Measurements from ENCODE around the gene GPC6. TPM values are rescaled to one million over a fixed set of nuclear protein-coding genes. Genes with fewer than 3 reads are reported as not detected.

GPC6 gene
- total RNA-seq, 1 experiment from 2014 or later: 0.22 TPM

DNA sequence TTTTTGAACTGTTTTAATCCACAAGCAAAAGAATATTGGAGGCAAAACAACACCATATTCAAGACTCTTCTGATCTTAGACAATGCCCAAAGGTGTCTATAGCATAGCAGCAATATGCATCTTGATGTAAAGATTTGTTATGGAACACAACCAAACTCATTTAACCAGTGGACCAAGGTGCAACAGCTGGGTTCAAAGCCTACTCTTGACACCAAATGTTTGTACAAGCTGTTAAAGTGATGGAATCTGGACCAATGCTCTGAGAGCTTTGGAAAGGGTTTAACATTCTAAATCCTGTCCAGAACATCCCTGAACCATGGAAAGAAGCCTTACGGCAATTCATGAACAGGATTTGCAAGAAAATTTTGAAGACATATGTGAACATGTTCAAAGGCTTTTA is 520.0 kb downstream of the GPC6 start:
- Histone ChIP-seq H3K79me2 (ENCODE audit: insufficient read depth, low read length) (no peaks in the 10 kb centered on the region), H3K9ac (ENCODE audit: low read length) (no peak overlapping the region), H3K9me3 (ENCODE audit: control insufficient read depth in 1 of 2, insufficient read depth in 1 of 2, low read depth in 1 of 2, low read length in 2 of 2) (peaks cover 28% of the 10 kb centered on the region in 2 experiments; a peak in 2 of 4 replicates), H3K4me2 (ENCODE audit: low read length) (no peak overlapping the region), H3K4me3 (replicated peaks in 1 of 2; ENCODE audit: low read depth in 1 of 2, low read length in 2 of 2) (no peak overlapping the region), H4K20me1 (ENCODE audit: insufficient read depth) (no peaks in the 10 kb centered on the region), H3K36me3 (ENCODE audit: control insufficient read depth in 1 of 2, insufficient read depth in 2 of 2, low read length in 2 of 2) (no peaks in the 10 kb centered on the region), H3K9me2 (ENCODE audit: insufficient read depth) (no peaks in the 10 kb centered on the region), H3K27me3 (ENCODE audit: insufficient read depth, low read length) (no peaks in the 10 kb centered on the region), H3K4me1 (ENCODE audit: control insufficient read depth in 1 of 2, insufficient read depth in 2 of 2, low read length in 2 of 2) (no peaks in the 10 kb centered on the region), H3K27ac (ENCODE audit: low read depth, low read length) (no peak overlapping the region), H2AFZ (ENCODE audit: low read depth, low read length, poor library complexity, severe bottlenecking) (no peak overlapping the region)
- no peak for TF ChIP-seq EZH2 (IDR thresholded peaks at IDR 0.05)
- DNase-seq (ENCODE audit: low read depth, low spot score) (no peak), ATAC-seq (no peak)
- ChIA-PET POLR2A (no interaction called here), CTCF (no interaction called here), RAD21 (ENCODE audit: low non-redundant PET in 1 of 2, low total read pairs in 2 of 2, uncharacterized antibody in 2 of 2, unreplicated experiment in 2 of 2) (no interaction called here)
- no TSS peak for BruUV-seq (replicated peaks)
- intact Hi-C loops (cut with micrococcal nuclease): no loop called here

DNA sequence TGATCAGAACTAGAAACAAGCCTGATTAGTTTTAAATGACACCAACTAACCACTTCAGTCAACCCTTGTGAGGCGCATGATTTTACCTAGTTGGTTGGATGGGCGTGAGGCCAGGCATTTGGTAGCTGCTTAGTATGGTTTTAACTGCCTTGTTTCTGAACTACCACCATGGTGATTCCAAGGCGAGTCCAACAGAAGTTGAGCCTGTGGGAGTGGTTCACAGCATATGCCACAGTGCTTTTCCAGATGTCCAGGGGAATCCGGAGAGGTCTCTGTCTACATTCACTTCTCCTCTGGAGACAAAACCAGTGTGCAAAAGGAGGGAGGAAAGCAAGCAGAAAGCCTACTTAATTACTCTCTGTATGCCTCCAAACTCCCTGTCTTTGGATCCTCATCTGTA is 524.1 kb downstream of the GPC6 start:
- TF ChIP-seq EZH2phosphoT487 (IDR thresholded peaks at IDR 0.05; ENCODE audit: borderline replicate concordance) (no peak), ZNF274 (IDR thresholded peaks at IDR 0.05; ENCODE audit: low read depth, low read length) (no peak), RAD21 (IDR thresholded peaks at IDR 0.05; ENCODE audit: low read depth) (no peak), CEBPB (IDR thresholded peaks at IDR 0.05; ENCODE audit: low read depth) (no peak), SP1 (IDR thresholded peaks at IDR 0.05; ENCODE audit: low read depth) (no peak), EZH2 (IDR thresholded peaks at IDR 0.05) (no peak), TCF7L2 (IDR thresholded peaks at IDR 0.05; ENCODE audit: borderline replicate concordance, extremely low read depth, insufficient read depth, insufficient read length) (no peak), CBX3 (IDR thresholded peaks at IDR 0.05; ENCODE audit: low read depth) (no peak), SIN3A (IDR thresholded peaks at IDR 0.05; ENCODE audit: low read depth) (no peak), ELF1 (IDR thresholded peaks at IDR 0.05; ENCODE audit: borderline replicate concordance, low read depth) (no peak), YY1 (IDR thresholded peaks at IDR 0.05; ENCODE audit: extremely low read depth, insufficient replicate concordance, low read depth, low read length) (no peak), POLR2A (IDR thresholded peaks at IDR 0.05; ENCODE audit: borderline replicate concordance, extremely low read depth, insufficient read depth, insufficient read length) (no peak)
- TF ChIP-seq, protein P1, sequence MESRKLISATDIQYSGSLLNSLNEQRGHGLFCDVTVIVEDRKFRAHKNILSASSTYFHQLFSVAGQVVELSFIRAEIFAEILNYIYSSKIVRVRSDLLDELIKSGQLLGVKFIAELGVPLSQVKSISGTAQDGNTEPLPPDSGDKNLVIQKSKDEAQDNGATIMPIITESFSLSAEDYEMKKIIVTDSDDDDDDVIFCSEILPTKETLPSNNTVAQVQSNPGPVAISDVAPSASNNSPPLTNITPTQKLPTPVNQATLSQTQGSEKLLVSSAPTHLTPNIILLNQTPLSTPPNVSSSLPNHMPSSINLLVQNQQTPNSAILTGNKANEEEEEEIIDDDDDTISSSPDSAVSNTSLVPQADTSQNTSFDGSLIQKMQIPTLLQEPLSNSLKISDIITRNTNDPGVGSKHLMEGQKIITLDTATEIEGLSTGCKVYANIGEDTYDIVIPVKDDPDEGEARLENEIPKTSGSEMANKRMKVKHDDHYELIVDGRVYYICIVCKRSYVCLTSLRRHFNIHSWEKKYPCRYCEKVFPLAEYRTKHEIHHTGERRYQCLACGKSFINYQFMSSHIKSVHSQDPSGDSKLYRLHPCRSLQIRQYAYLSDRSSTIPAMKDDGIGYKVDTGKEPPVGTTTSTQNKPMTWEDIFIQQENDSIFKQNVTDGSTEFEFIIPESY (IDR thresholded peaks at IDR 0.05; ENCODE audit: extremely low read depth, insufficient replicate concordance, low read length): no peak
- TF ChIP-seq, protein P2, sequence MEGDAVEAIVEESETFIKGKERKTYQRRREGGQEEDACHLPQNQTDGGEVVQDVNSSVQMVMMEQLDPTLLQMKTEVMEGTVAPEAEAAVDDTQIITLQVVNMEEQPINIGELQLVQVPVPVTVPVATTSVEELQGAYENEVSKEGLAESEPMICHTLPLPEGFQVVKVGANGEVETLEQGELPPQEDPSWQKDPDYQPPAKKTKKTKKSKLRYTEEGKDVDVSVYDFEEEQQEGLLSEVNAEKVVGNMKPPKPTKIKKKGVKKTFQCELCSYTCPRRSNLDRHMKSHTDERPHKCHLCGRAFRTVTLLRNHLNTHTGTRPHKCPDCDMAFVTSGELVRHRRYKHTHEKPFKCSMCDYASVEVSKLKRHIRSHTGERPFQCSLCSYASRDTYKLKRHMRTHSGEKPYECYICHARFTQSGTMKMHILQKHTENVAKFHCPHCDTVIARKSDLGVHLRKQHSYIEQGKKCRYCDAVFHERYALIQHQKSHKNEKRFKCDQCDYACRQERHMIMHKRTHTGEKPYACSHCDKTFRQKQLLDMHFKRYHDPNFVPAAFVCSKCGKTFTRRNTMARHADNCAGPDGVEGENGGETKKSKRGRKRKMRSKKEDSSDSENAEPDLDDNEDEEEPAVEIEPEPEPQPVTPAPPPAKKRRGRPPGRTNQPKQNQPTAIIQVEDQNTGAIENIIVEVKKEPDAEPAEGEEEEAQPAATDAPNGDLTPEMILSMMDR (IDR thresholded peaks at IDR 0.05 in 2 of 3, conservative IDR thresholded peaks at IDR 0.05 in 1 of 3; ENCODE audit: borderline replicate concordance in 1 of 3, insufficient read depth in 1 of 3, low read depth in 2 of 3, low read length in 2 of 3): no peak
- H3K9ac ChIP-seq (ENCODE audit: low read length): no peak overlapping the region
- no peak for ATAC-seq
- peaks cover 25 to 31% of the 10 kb centered on the region in 2 experiments; a peak in 2 of 4 replicates for H3K9me3 ChIP-seq (ENCODE audit: control insufficient read depth in 1 of 2, insufficient read depth in 1 of 2, low read depth in 1 of 2, low read length in 2 of 2)
- no peaks in the 10 kb centered on the region for H3K9me2 ChIP-seq (ENCODE audit: insufficient read depth)
- no peaks in the 10 kb centered on the region for H3K4me1 ChIP-seq (ENCODE audit: control insufficient read depth in 1 of 2, insufficient read depth in 2 of 2, low read length in 2 of 2)
- no peaks in the 10 kb centered on the region for H3K36me3 ChIP-seq (ENCODE audit: control insufficient read depth in 1 of 2, insufficient read depth in 2 of 2, low read length in 2 of 2)
- no TSS peak for BruUV-seq (replicated peaks)
- H3K79me2 ChIP-seq (ENCODE audit: insufficient read depth, low read length): no peaks in the 10 kb centered on the region
- H4K20me1 ChIP-seq (ENCODE audit: insufficient read depth): no peaks in the 10 kb centered on the region
- intact Hi-C loops (cut with micrococcal nuclease): no loop called here
- ChIA-PET CTCF (no interaction called here), RAD21 (ENCODE audit: low non-redundant PET in 1 of 2, low total read pairs in 2 of 2, uncharacterized antibody in 2 of 2, unreplicated experiment in 2 of 2) (no interaction called here), POLR2A (no interaction called here)
- no peak for DNase-seq (ENCODE audit: low read depth, low spot score)
- no peak overlapping the region for H3K4me3 ChIP-seq (replicated peaks in 1 of 2; ENCODE audit: low read depth in 1 of 2, low read length in 2 of 2)
- no peak overlapping the region for H3K4me2 ChIP-seq (ENCODE audit: low read length)
- no peak overlapping the region for H2AFZ ChIP-seq (ENCODE audit: low read depth, low read length, poor library complexity, severe bottlenecking)
- no peak overlapping the region for H3K27ac ChIP-seq (ENCODE audit: low read depth, low read length)
- no peaks in the 10 kb centered on the region for H3K27me3 ChIP-seq (ENCODE audit: insufficient read depth, low read length)
